WTC11 (cell line): ENCODE measurements around the gene ZNF366. TPM values are rescaled to one million over a fixed set of nuclear protein-coding genes. Genes with fewer than 3 reads are reported as not detected.

Experiments
- ATAC-seq: fragments of 200-7000 bp; cut with Tn5 transposase; 2 replicates; pipeline ENCODE4 v1.10.0; 2021; ENCODE audit warnings: mild to moderate bottlenecking, moderate library complexity
- CTCF ChIA-PET: fragments of 300-600 bp; sonication (Branson Sonifier 250); formaldehyde crosslinking; loops from one replicate; lab custom pipeline; 2021; ENCODE audit warnings: antibody characterized with exemption; lab: Charles Lee
- POLR2A ChIA-PET: fragments of 350-600 bp; sonication (Branson Sonifier 250); formaldehyde crosslinking; loops from one replicate; lab custom pipeline; 2021; ENCODE audit warnings: antibody characterized with exemption; lab: Charles Lee
- DNase-seq: peaks from one replicate; pipeline ENCODE4 v3.0.0; 2021; ENCODE audit warnings: low spot score
- H3K27ac Mint-ChIP-seq: 2 replicates; pipeline ENCODE4 v1.8.0; 2021; ENCODE audit warnings: mixed read lengths
- H3K27me3 Mint-ChIP-seq: 2 replicates; pipeline ENCODE4 v1.8.0; 2021; ENCODE audit warnings: low read depth, mild to moderate bottlenecking, moderate library complexity, mixed read lengths
- H3K36me3 Mint-ChIP-seq: 2 replicates; pipeline ENCODE4 v1.8.0; 2021; ENCODE audit warnings: mixed read lengths
- H3K4me1 Mint-ChIP-seq: 2 replicates; pipeline ENCODE4 v1.8.0; 2022; ENCODE audit warnings: mixed read lengths
- H3K4me3 Mint-ChIP-seq: 2 replicates; pipeline ENCODE4 v1.8.0; 2021; ENCODE audit warnings: mild to moderate bottlenecking, moderate library complexity, mixed read lengths
- H3K9me3 Mint-ChIP-seq: 2 replicates; pipeline ENCODE4 v1.8.0; 2021; ENCODE audit warnings: mixed read lengths
- AR ChIP-seq: fragments of 250-450 bp; sonication (Bioruptor Pico); IDR thresholded peaks from 2 replicates; pipeline ENCODE4 v1.9.0; 2021; ENCODE audit warnings: mild to moderate bottlenecking
- ATF6 ChIP-seq: sonication (generic); formaldehyde crosslinking; IDR thresholded peaks from 2 replicates; pipeline ENCODE4 v1.8.1; 2023; ENCODE audit warnings: mild to moderate bottlenecking, missing genetic modification reagents
- ESRRA ChIP-seq: sonication (generic); formaldehyde crosslinking; IDR thresholded peaks from 2 replicates; pipeline ENCODE4 v1.8.1; 2022; ENCODE audit warnings: mild to moderate bottlenecking, missing genetic modification reagents, borderline replicate concordance
- FOXP1 ChIP-seq: sonication (generic); formaldehyde crosslinking; IDR thresholded peaks from 2 replicates; pipeline ENCODE4 v1.8.0; 2022; ENCODE audit warnings: missing genetic modification reagents, mild to moderate bottlenecking, moderate library complexity, borderline replicate concordance
- HMGA2 ChIP-seq: fragments of 250-450 bp; sonication (Bioruptor Pico); IDR thresholded peaks from 2 replicates; pipeline ENCODE4 v1.4.0; 2021; ENCODE audit warnings: mild to moderate bottlenecking, moderate library complexity
- IRF1 ChIP-seq: sonication (generic); formaldehyde crosslinking; IDR thresholded peaks from 2 replicates; pipeline ENCODE4 v1.8.0; 2023; ENCODE audit warnings: missing genetic modification reagents
- NFATC4 ChIP-seq: fragments of 250-450 bp; sonication (Bioruptor Pico); IDR thresholded peaks from 2 replicates; pipeline ENCODE4 v1.9.0; 2021; ENCODE audit warnings: mild to moderate bottlenecking
- NFYB ChIP-seq: sonication (generic); formaldehyde crosslinking; conservative IDR thresholded peaks from 2 replicates; pipeline ENCODE4 v1.8.0; 2022; ENCODE audit warnings: low read depth, missing genetic modification reagents
- SOX15 ChIP-seq: fragments of 250-450 bp; sonication (Bioruptor Pico); IDR thresholded peaks from 2 replicates; pipeline ENCODE4 v1.9.0; 2021; ENCODE audit warnings: mild to moderate bottlenecking
- SP1 ChIP-seq: sonication (generic); formaldehyde crosslinking; conservative IDR thresholded peaks from 2 replicates; pipeline ENCODE4 v1.8.1; 2022; ENCODE audit warnings: missing genetic modification reagents
- USF1 ChIP-seq: sonication (generic); formaldehyde crosslinking; IDR thresholded peaks from 2 replicates; pipeline ENCODE4 v1.8.0; 2022; ENCODE audit warnings: mild to moderate bottlenecking, missing genetic modification reagents
- USF2 ChIP-seq: sonication (generic); formaldehyde crosslinking; IDR thresholded peaks from 2 replicates; pipeline ENCODE4 v1.8.1; 2023; ENCODE audit warnings: mild to moderate bottlenecking, missing genetic modification reagents, moderate library complexity
- ZNF219 ChIP-seq: sonication (generic); formaldehyde crosslinking; IDR thresholded peaks from 2 replicates; pipeline ENCODE4 v1.8.0; 2023; ENCODE audit warnings: missing genetic modification reagents, mild to moderate bottlenecking, borderline replicate concordance
- ZNF317 ChIP-seq: sonication (generic); formaldehyde crosslinking; IDR thresholded peaks from 2 replicates; pipeline ENCODE4 v1.8.1; 2023; ENCODE audit warnings: low read depth, mild to moderate bottlenecking, moderate library complexity, missing genetic modification reagents, borderline replicate concordance
- ZNF396 ChIP-seq: fragments of 250-450 bp; sonication (Bioruptor Pico); IDR thresholded peaks from 2 replicates; pipeline ENCODE4 v1.8.0; 2021; ENCODE audit warnings: mild to moderate bottlenecking, moderate library complexity, borderline replicate concordance
- ZNF512 ChIP-seq: sonication (generic); formaldehyde crosslinking; IDR thresholded peaks from 2 replicates; pipeline ENCODE4 v1.8.1; 2022; ENCODE audit warnings: missing genetic modification reagents, borderline replicate concordance
- ZNF532 ChIP-seq: fragments of 250-450 bp; sonication (Bioruptor Pico); IDR thresholded peaks from 2 replicates; pipeline ENCODE4 v1.9.0; 2021; ENCODE audit warnings: mild to moderate bottlenecking, borderline replicate concordance
- total RNA-seq: library from RNA; stranded (reverse); gene quantifications from 3 replicates; pipeline ENCODE4 v1.2.3, GENCODE V29; 2021

ZNF366 gene
- total RNA-seq, 1 experiment from 2014 or later, result not detected

- TF ChIP-seq AR (no peak), USF1 (CRISPR knock-in tag) (no peak), NFATC4 (CRISPR knock-in tag) (no peak), SP1 (CRISPR knock-in tag) (no peak), ZNF219 (CRISPR knock-in tag) (no peak), IRF1 (no peak), HMGA2 (no peak), SOX15 (CRISPR knock-in tag) (no peak), USF2 (CRISPR knock-in tag) (no peak), ZNF317 (CRISPR knock-in tag) (no peak), ESRRA (CRISPR knock-in tag) (no peak)
- TF ChIP-seq, all 79 proteins: peak for 0
These were observed 61.2 kb downstream of the ZNF366 start (continued) for GRCh38 chr5:72445969-72446368.

- Mint-ChIP-seq H3K27ac (no peak overlapping the region), H3K27me3 (no peaks in the 10 kb centered on the region), H3K4me3 (no peak overlapping the region), H3K9me3 (no peaks in the 10 kb centered on the region), H3K36me3 (no peaks in the 10 kb centered on the region), H3K4me1 (peaks cover 6% of the 10 kb centered on the region)
- POLR2A ChIA-PET, result no interaction called here
- no peak for TF ChIP-seq ATF6 (CRISPR knock-in tag)
- no peak for TF ChIP-seq ZNF396 (CRISPR knock-in tag)
- TF ChIP-seq ZNF512 (CRISPR knock-in tag), result no peak
- no peak for TF ChIP-seq ZNF532 (CRISPR knock-in tag)
- TF ChIP-seq NFYB (CRISPR knock-in tag), result no peak
- TF ChIP-seq FOXP1 (CRISPR knock-in tag), result no peak
- CTCF ChIA-PET, result no interaction called here
- ATAC-seq, result no peak; the same call in 1 of the 2 replicates
- DNase-seq, result no peak
These were observed 63.3 kb downstream of the ZNF366 start for GRCh38 chr5:72443883-72444282.
